CD4-positive, alpha-beta T cell (primary cell): ENCODE measurements around the gene ALK. TPM values are rescaled to one million over a fixed set of nuclear protein-coding genes. Genes with fewer than 3 reads are reported as not detected.

ENCODE experiments used
- ATAC-seq: fragments of 200-7000 bp; cut with Tn5 transposase; one replicate; pipeline ENCODE4 v1.10.0; 2022; ENCODE audit warnings: mild to moderate bottlenecking; ENCODE audit not compliant: poor library complexity
- CTCF ChIA-PET: fragments of 350-600 bp; sonication (Branson Sonifier 250); formaldehyde crosslinking; loops from one replicate; lab custom pipeline; 2021; ENCODE audit warnings: antibody characterized with exemption, inconsistent platforms; lab: Charles Lee
- POLR2A ChIA-PET: fragments of 350-600 bp; sonication (Branson Sonifier 250); formaldehyde crosslinking; loops from one replicate; lab custom pipeline; 2021; ENCODE audit warnings: antibody characterized with exemption, inconsistent platforms; lab: Charles Lee
- DNase-seq, 14 experiments: peaks; one replicate each; pipeline ENCODE4 v3.0.0-alpha.2; 2013 to 2020; ENCODE audit warnings: mixed read lengths in 2 of 14
- H3K27ac ChIP-seq, 2 donors: one replicate each; pipeline versions ENCODE4 v1.5.1 to v1.7.0; 2013; ENCODE audit warnings: low read length in 2 of 2, low read depth in 1 of 2, mild to moderate bottlenecking in 1 of 2
- H3K27me3 ChIP-seq, 2 experiments: 1 replicate in 1 of 2; 2 replicates in 1 of 2; pipeline versions ENCODE4 v1.6.1 to v1.7.0; 2013; ENCODE audit warnings: low read length in 2 of 2, control low read depth in 1 of 2, mild to moderate bottlenecking in 1 of 2, moderate library complexity in 1 of 2; ENCODE audit not compliant: insufficient read depth in 2 of 2, control insufficient read depth in 1 of 2
- H3K36me3 ChIP-seq: one replicate; pipeline ENCODE4 v1.6.1; 2013; ENCODE audit warnings: low read length, control low read depth; ENCODE audit not compliant: insufficient read depth
- H3K4me1 ChIP-seq: one replicate; pipeline ENCODE4 v1.6.1; 2013; ENCODE audit warnings: low read length, control low read depth; ENCODE audit not compliant: insufficient read depth
- H3K4me3 ChIP-seq: one replicate; pipeline ENCODE4 v1.5.1; 2013; ENCODE audit warnings: mild to moderate bottlenecking, low read length, moderate library complexity
- H3K9me3 ChIP-seq, 2 experiments: 1 replicate in 1 of 2; 2 replicates in 1 of 2; pipeline versions ENCODE4 v1.6.1 to v1.7.0; 2013; ENCODE audit warnings: low read length in 2 of 2, mild to moderate bottlenecking in 2 of 2, control low read depth in 1 of 2, moderate library complexity in 1 of 2; ENCODE audit not compliant: control insufficient read depth in 1 of 2, insufficient read depth in 1 of 2
- H3K27ac Mint-ChIP-seq: one replicate; pipeline ENCODE4 v1.8.0; 2020; ENCODE audit warnings: mixed read lengths
- H3K27me3 Mint-ChIP-seq: one replicate; pipeline ENCODE4 v1.8.0; 2021; ENCODE audit warnings: mixed read lengths
- H3K36me3 Mint-ChIP-seq: one replicate; pipeline ENCODE4 v1.8.0; 2021; ENCODE audit warnings: low read depth, mixed read lengths
- H3K4me1 Mint-ChIP-seq: one replicate; pipeline ENCODE4 v1.8.0; 2021; ENCODE audit warnings: low read depth, mixed read lengths
- H3K4me3 Mint-ChIP-seq: one replicate; pipeline ENCODE4 v1.8.0; 2020; ENCODE audit warnings: mild to moderate bottlenecking, mixed read lengths
- H3K9me3 Mint-ChIP-seq: one replicate; pipeline ENCODE4 v1.8.0; 2020; ENCODE audit warnings: mixed read lengths
- intact Hi-C, 2 experiments: fragments of 100-400 bp; cut with DNase I in 1 of 2; cut with micrococcal nuclease in 1 of 2; formaldehyde crosslinking; loops; one replicate each; pipeline versions ENCODE4 v1.15.1 to v1.9.0; 2023 to 2025; cut with DNase I, micrococcal nuclease
- total RNA-seq, 174 experiments: library from RNA in 2 of 174; stranded (reverse) in 2 of 174; gene quantifications; one replicate each; pipeline ENCODE4 v1.2.3 and lab custom pipeline; 2021 to 2026
- TF ChIP-seq, protein P1 (sequence below): fragments of 200-600 bp; IDR thresholded peaks from one replicate; pipeline ENCODE4 v1.8.0; 2022; ENCODE audit warnings: antibody characterized with exemption, mild to moderate bottlenecking

Gene ALK
- total RNA-seq, 2 experiments from 2014 or later, result not detected

GRCh38 chr2:29216609-29216909, 704.8 kb downstream of the ALK start:
- Mint-ChIP-seq H3K4me1 (no peaks in the 10 kb centered on the region), H3K27ac (no peak overlapping the region), H3K36me3 (no peaks in the 10 kb centered on the region), H3K4me3 (no peak overlapping the region), H3K9me3 (no peaks in the 10 kb centered on the region), H3K27me3 (no peaks in the 10 kb centered on the region)
- H3K36me3 ChIP-seq, result no peaks in the 10 kb centered on the region
- TF ChIP-seq, protein P1, sequence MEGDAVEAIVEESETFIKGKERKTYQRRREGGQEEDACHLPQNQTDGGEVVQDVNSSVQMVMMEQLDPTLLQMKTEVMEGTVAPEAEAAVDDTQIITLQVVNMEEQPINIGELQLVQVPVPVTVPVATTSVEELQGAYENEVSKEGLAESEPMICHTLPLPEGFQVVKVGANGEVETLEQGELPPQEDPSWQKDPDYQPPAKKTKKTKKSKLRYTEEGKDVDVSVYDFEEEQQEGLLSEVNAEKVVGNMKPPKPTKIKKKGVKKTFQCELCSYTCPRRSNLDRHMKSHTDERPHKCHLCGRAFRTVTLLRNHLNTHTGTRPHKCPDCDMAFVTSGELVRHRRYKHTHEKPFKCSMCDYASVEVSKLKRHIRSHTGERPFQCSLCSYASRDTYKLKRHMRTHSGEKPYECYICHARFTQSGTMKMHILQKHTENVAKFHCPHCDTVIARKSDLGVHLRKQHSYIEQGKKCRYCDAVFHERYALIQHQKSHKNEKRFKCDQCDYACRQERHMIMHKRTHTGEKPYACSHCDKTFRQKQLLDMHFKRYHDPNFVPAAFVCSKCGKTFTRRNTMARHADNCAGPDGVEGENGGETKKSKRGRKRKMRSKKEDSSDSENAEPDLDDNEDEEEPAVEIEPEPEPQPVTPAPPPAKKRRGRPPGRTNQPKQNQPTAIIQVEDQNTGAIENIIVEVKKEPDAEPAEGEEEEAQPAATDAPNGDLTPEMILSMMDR, result no peak
- no peak overlapping the region for H3K27ac ChIP-seq
- ATAC-seq (no peak), DNase-seq (no peak)
- H3K27me3 ChIP-seq, result no peaks in the 10 kb centered on the region
- intact Hi-C loops, result no loop called here
- ChIA-PET CTCF (no interaction called here), POLR2A (no interaction called here)
- H3K4me3 ChIP-seq, result no peak overlapping the region
- H3K4me1 ChIP-seq, result no peaks in the 10 kb centered on the region
- H3K9me3 ChIP-seq, result no peaks in the 10 kb centered on the region

- Histone ChIP-seq H3K4me3 (no peak overlapping the region), H3K27me3 (no peaks in the 10 kb centered on the region), H3K4me1 (no peaks in the 10 kb centered on the region), H3K9me3 (no peaks in the 10 kb centered on the region), H3K36me3 (no peaks in the 10 kb centered on the region), H3K27ac (no peak overlapping the region)
- Mint-ChIP-seq H3K9me3 (no peaks in the 10 kb centered on the region), H3K27me3 (no peaks in the 10 kb centered on the region), H3K36me3 (no peaks in the 10 kb centered on the region), H3K4me1 (no peaks in the 10 kb centered on the region), H3K4me3 (no peak overlapping the region), H3K27ac (no peak overlapping the region)
- no peak for DNase-seq
- TF ChIP-seq, protein P1, result no peak
- intact Hi-C loops, result no loop called here
- ChIA-PET POLR2A (no interaction called here), CTCF (no interaction called here)
- ATAC-seq, result no peak
These were observed 705.4 kb downstream of the ALK start for GRCh38 chr2:29215739-29216608.

GRCh38 chr2:29215073-29215472, 706.3 kb downstream of the ALK start:
- POLR2A ChIA-PET, result no interaction called here
- no peak overlapping the region for H3K27ac Mint-ChIP-seq
- CTCF ChIA-PET, result no interaction called here

More at GRCh38 chr2:29215073-29215472, 706.3 kb downstream of the ALK start:
- Histone ChIP-seq H3K36me3 (no peaks in the 10 kb centered on the region), H3K27me3 (no peaks in the 10 kb centered on the region), H3K4me3 (no peak overlapping the region), H3K9me3 (no peaks in the 10 kb centered on the region), H3K27ac (no peak overlapping the region), H3K4me1 (no peaks in the 10 kb centered on the region)
- H3K4me1 Mint-ChIP-seq, result no peaks in the 10 kb centered on the region
- ATAC-seq, result no peak
- no peak for DNase-seq
- no peak overlapping the region for H3K4me3 Mint-ChIP-seq
- intact Hi-C loops, result no loop called here
- H3K27me3 Mint-ChIP-seq, result no peaks in the 10 kb centered on the region
- TF ChIP-seq, protein P1, result no peak
- no peaks in the 10 kb centered on the region for H3K36me3 Mint-ChIP-seq
- H3K9me3 Mint-ChIP-seq, result no peaks in the 10 kb centered on the region
